ENCODE results near the gene TMC5. TPM values are rescaled to one million over a fixed set of nuclear protein-coding genes. Genes with fewer than 3 reads are reported as not detected.

TMC5 gene
- total and polyA plus RNA-seq, 2 of the 13 experiments (the other 11 are each of a cell fraction or from before 2014, with no cell fraction given), result 0.09 to 0.41 TPM

GRCh38 chr16:19479302-19479721 is 61.6 kb downstream of the TMC5 start (continued):
- TF ChIP-seq ZNF646 (CRISPR knock-in tag; IDR thresholded peaks at IDR 0.05) (no peak), PAXIP1 (CRISPR knock-in tag; conservative IDR thresholded peaks at IDR 0.05) (peak; percentile 62), NCOA2 (CRISPR knock-in tag; IDR thresholded peaks at IDR 0.05) (peak; percentile 82), TEAD3 (CRISPR knock-in tag; optimal IDR thresholded peaks at IDR 0.05; ENCODE audit: borderline replicate concordance) (peak; percentile 23), RORA (CRISPR knock-in tag; IDR thresholded peaks at IDR 0.05) (no peak), HMG20A (CRISPR knock-in tag; IDR thresholded peaks at IDR 0.05; ENCODE audit: borderline replicate concordance) (0 out of 2 replicates have a peak, but pooled peaks have one; percentile 26), SMAD9 (CRISPR knock-in tag; IDR thresholded peaks at IDR 0.05) (0 out of 2 replicates have a peak, but pooled peaks have one; percentile 57), FOXK2 (IDR thresholded peaks at IDR 0.05) (no peak), ZNF337 (CRISPR knock-in tag; IDR thresholded peaks at IDR 0.05; ENCODE audit: borderline replicate concordance, low read depth) (no peak), ZNF407 (CRISPR knock-in tag; IDR thresholded peaks at IDR 0.05; ENCODE audit: not compliant biosample characterization) (no peak), CHD4 (IDR thresholded peaks at IDR 0.05; ENCODE audit: borderline replicate concordance, low read length) (no peak), SRSF4 (IDR thresholded peaks at IDR 0.05; ENCODE audit: low read depth, low read length, poor library complexity, severe bottlenecking) (no peak)
